ENCODE results near the gene SUPT7L. TPM values are rescaled to one million over a fixed set of nuclear protein-coding genes. Genes with fewer than 3 reads are reported as not detected.
A peak's percentile ranks its signal among the peaks of the same experiment; 100 is the strongest.

The SUPT7L gene
- total RNA-seq, 2 experiments from 2014 or later = 33.0 to 33.6 TPM

DNA sequence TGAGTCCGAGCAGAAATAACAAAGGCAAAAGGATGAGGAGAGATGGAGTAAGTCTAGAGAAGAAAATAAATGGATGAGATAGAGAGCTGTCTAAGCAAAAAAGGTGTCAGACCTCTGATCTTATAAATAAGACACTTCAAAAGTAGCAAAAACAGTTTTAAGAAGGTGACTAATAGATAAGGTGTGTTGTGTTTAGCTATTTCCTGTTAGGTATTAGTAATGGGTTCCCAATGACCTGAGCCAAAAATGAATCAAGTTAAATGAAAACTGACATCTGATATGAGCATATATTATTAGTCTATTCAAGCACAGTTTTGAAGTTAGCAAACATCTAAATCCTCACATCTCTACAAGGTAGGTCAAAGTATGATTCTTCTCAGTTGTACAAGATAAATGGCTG lies 10.6 kb downstream of the SUPT7L start:
- Histone ChIP-seq H2AFZ (ENCODE audit: low read length) (no peak overlapping the region), H3K9me2 (ENCODE audit: insufficient read depth, low read length) (no peaks in the 10 kb centered on the region), H3K79me2 (ENCODE audit: insufficient read depth, low read depth, low read length) (no peaks in the 10 kb centered on the region), H3K4me1 (ENCODE audit: insufficient read depth, low read length, poor library complexity, severe bottlenecking) (peaks cover 7% of the 10 kb centered on the region), H3K36me3 (ENCODE audit: insufficient read depth, low read length) (peaks cover 97% of the 10 kb centered on the region), H3K9me3 (ENCODE audit: low read length) (no peaks in the 10 kb centered on the region), H3K4me3 (ENCODE audit: low read depth, low read length, poor library complexity, severe bottlenecking) (no peak overlapping the region), H4K20me1 (ENCODE audit: insufficient read depth, low read length) (no peaks in the 10 kb centered on the region), H3K4me2 (ENCODE audit: low read length) (no peak overlapping the region), H3K27ac (ENCODE audit: low read depth, low read length, poor library complexity, severe bottlenecking) (no peak overlapping the region)
- CTCF ChIA-PET (ENCODE audit: unreplicated experiment) = no interaction called here
- POLR2A ChIA-PET = no interaction called here
- no peak for TF ChIP-seq EZH2phosphoT487 (IDR thresholded peaks at IDR 0.05; ENCODE audit: borderline replicate concordance, low read depth, low read length)
- TF ChIP-seq, protein P1, sequence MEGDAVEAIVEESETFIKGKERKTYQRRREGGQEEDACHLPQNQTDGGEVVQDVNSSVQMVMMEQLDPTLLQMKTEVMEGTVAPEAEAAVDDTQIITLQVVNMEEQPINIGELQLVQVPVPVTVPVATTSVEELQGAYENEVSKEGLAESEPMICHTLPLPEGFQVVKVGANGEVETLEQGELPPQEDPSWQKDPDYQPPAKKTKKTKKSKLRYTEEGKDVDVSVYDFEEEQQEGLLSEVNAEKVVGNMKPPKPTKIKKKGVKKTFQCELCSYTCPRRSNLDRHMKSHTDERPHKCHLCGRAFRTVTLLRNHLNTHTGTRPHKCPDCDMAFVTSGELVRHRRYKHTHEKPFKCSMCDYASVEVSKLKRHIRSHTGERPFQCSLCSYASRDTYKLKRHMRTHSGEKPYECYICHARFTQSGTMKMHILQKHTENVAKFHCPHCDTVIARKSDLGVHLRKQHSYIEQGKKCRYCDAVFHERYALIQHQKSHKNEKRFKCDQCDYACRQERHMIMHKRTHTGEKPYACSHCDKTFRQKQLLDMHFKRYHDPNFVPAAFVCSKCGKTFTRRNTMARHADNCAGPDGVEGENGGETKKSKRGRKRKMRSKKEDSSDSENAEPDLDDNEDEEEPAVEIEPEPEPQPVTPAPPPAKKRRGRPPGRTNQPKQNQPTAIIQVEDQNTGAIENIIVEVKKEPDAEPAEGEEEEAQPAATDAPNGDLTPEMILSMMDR (conservative IDR thresholded peaks at IDR 0.05; ENCODE audit: low read length) = no peak
- intact Hi-C loops (cut with micrococcal nuclease; ENCODE audit: unreplicated experiment) = no loop called here
- no peak for DNase-seq (ENCODE audit: low spot score)
- no TSS peak for BruUV-seq (replicated peaks)

- no peak for DNase-seq (ENCODE audit: low spot score)
- Histone ChIP-seq H3K4me1 (ENCODE audit: insufficient read depth, low read length, poor library complexity, severe bottlenecking) (peaks cover 7% of the 10 kb centered on the region), H2AFZ (ENCODE audit: low read length) (no peak overlapping the region), H3K9me2 (ENCODE audit: insufficient read depth, low read length) (no peaks in the 10 kb centered on the region), H4K20me1 (ENCODE audit: insufficient read depth, low read length) (no peaks in the 10 kb centered on the region), H3K36me3 (ENCODE audit: insufficient read depth, low read length) (peaks cover 97% of the 10 kb centered on the region), H3K27ac (ENCODE audit: low read depth, low read length, poor library complexity, severe bottlenecking) (no peak overlapping the region), H3K79me2 (ENCODE audit: insufficient read depth, low read depth, low read length) (no peaks in the 10 kb centered on the region), H3K4me2 (ENCODE audit: low read length) (no peak overlapping the region), H3K4me3 (ENCODE audit: low read depth, low read length, poor library complexity, severe bottlenecking) (no peak overlapping the region), H3K9me3 (ENCODE audit: low read length) (no peaks in the 10 kb centered on the region)
- intact Hi-C loops (cut with micrococcal nuclease; ENCODE audit: unreplicated experiment) = no loop called here
- ChIA-PET POLR2A (no interaction called here), CTCF (ENCODE audit: unreplicated experiment) (no interaction called here)
- no TSS peak for BruUV-seq (replicated peaks)
- no peak for TF ChIP-seq EZH2phosphoT487 (IDR thresholded peaks at IDR 0.05; ENCODE audit: borderline replicate concordance, low read depth, low read length)
Observed at GRCh38 chr2:27652341-27652740, 11.1 kb downstream of the SUPT7L start.

DNA sequence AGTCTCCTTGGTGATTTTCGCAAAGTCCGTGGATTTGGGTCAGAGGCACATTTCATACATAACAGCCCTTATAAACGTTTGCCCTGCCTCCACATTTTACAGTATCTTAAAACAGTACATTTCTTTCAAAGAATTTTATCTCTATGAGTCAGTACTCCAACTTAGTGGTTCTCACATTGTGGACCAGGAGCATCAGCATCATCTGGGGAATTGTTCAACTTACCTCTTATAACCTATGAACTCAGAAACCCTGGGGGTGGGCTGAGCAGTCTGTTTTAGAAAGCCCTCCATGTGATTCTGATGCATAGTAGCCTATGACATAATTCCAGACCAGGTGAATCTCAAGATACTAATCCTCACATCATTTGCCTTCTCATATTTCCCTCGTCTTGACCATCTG lies 12.4 kb downstream of the SUPT7L start:
- H3K4me2 ChIP-seq (ENCODE audit: low read length) = no peak overlapping the region
- peaks cover 97% of the 10 kb centered on the region for H3K36me3 ChIP-seq (ENCODE audit: insufficient read depth, low read length)
- H4K20me1 ChIP-seq (ENCODE audit: insufficient read depth, low read length) = no peaks in the 10 kb centered on the region
- H3K4me3 ChIP-seq (ENCODE audit: low read depth, low read length, poor library complexity, severe bottlenecking) = no peak overlapping the region
- ChIA-PET POLR2A (interaction anchor here (0.6 to 1.3 kb wide), 2 partner anchors 10 to 419 kb away, joined by 3 to 4 read pairs; no protein-coding TSS in a partner anchor), CTCF (ENCODE audit: unreplicated experiment) (no interaction called here)
- H3K27ac ChIP-seq (ENCODE audit: low read depth, low read length, poor library complexity, severe bottlenecking) = no peak overlapping the region
- H2AFZ ChIP-seq (ENCODE audit: low read length) = no peak overlapping the region
- no peak for DNase-seq (ENCODE audit: low spot score)
- BruUV-seq (replicated peaks) = TSS peak; percentile 8
- H3K79me2 ChIP-seq (ENCODE audit: insufficient read depth, low read depth, low read length) = no peaks in the 10 kb centered on the region
- TF ChIP-seq, protein P1 (conservative IDR thresholded peaks at IDR 0.05; ENCODE audit: low read length) = no peak
- TF ChIP-seq EZH2phosphoT487 (IDR thresholded peaks at IDR 0.05; ENCODE audit: borderline replicate concordance, low read depth, low read length) = no peak
- no peaks in the 10 kb centered on the region for H3K9me2 ChIP-seq (ENCODE audit: insufficient read depth, low read length)
- intact Hi-C loops (cut with micrococcal nuclease; ENCODE audit: unreplicated experiment) = no loop called here
- H3K4me1 ChIP-seq (ENCODE audit: insufficient read depth, low read length, poor library complexity, severe bottlenecking) = peaks cover 7% of the 10 kb centered on the region
- no peaks in the 10 kb centered on the region for H3K9me3 ChIP-seq (ENCODE audit: low read length)
